GM21515 (cell line): ENCODE data around the gene NDUFS5.
"Not testable (repeated sequence)": the region's sequence is repeated elsewhere in the genome, so short reads cannot be mapped to it uniquely, and the experiment has no call there.

Experiments
- ATAC-seq: cut with Tn5 transposase; IDR thresholded peaks from one replicate; pipeline ENCODE4 v1.9.1; 2021; ENCODE audit not compliant: unreplicated experiment

The NDUFS5 gene

GRCh38 chr1:39014956-39015355 lies 11.2 kb upstream of the NDUFS5 start:
- ATAC-seq = not testable (repeated sequence)

- no peak for ATAC-seq
These were observed 9.5 kb upstream of the NDUFS5 start for GRCh38 chr1:39016604-39017171.

- no peak for ATAC-seq
These were observed 8.9 kb upstream of the NDUFS5 start for GRCh38 chr1:39017266-39017665.

GRCh38 chr1:39020494-39020893 lies 5.7 kb upstream of the NDUFS5 start:
- ATAC-seq = not testable (repeated sequence)

GRCh38 chr1:39021426-39021825 lies 4.7 kb upstream of the NDUFS5 start:
- ATAC-seq = no peak

GRCh38 chr1:39023140-39023539 lies 3.0 kb upstream of the NDUFS5 start:
- no peak for ATAC-seq

GRCh38 chr1:39026866-39027507 lies 837 bp downstream of the NDUFS5 start:
- peak; percentile 22 for ATAC-seq

GRCh38 chr1:39034114-39034654 lies 8.0 kb downstream of the NDUFS5 start:
- ATAC-seq = no peak

GRCh38 chr1:39036678-39037077 lies 10.5 kb downstream of the NDUFS5 start:
- no peak for ATAC-seq

GRCh38 chr1:39043513-39043912 lies 17.4 kb downstream of the NDUFS5 start:
- ATAC-seq = no peak

GRCh38 chr1:39044762-39045161 lies 18.6 kb downstream of the NDUFS5 start:
- no peak for ATAC-seq

- ATAC-seq = no peak
These were observed 19.1 kb downstream of the NDUFS5 start for GRCh38 chr1:39045231-39045630.

GRCh38 chr1:39046613-39047210 lies 20.6 kb downstream of the NDUFS5 start:
- no peak for ATAC-seq

- no peak for ATAC-seq
These were observed 21.5 kb downstream of the NDUFS5 start for GRCh38 chr1:39047374-39048229.

GRCh38 chr1:39048745-39049370 lies 22.7 kb downstream of the NDUFS5 start:
- no peak for ATAC-seq

GRCh38 chr1:39050001-39050400 lies 23.9 kb downstream of the NDUFS5 start:
- ATAC-seq = no peak

- ATAC-seq = not testable (repeated sequence)
These were observed 25.2 kb downstream of the NDUFS5 start for GRCh38 chr1:39051193-39051850.

- no peak for ATAC-seq
These were observed 25.8 kb downstream of the NDUFS5 start for GRCh38 chr1:39051956-39052355.

- ATAC-seq = not testable (repeated sequence)
These were observed 29.1 kb downstream of the NDUFS5 start for GRCh38 chr1:39055213-39055710.

- not testable (repeated sequence) for ATAC-seq
These were observed 35.4 kb downstream of the NDUFS5 start for GRCh38 chr1:39061516-39061915.
